ENCODE results near the gene TMEM130.
"Not testable (repeated sequence)": the region's sequence is repeated elsewhere in the genome, so short reads cannot be mapped to it uniquely, and the experiment has no call there.

TMEM130 gene

DNA sequence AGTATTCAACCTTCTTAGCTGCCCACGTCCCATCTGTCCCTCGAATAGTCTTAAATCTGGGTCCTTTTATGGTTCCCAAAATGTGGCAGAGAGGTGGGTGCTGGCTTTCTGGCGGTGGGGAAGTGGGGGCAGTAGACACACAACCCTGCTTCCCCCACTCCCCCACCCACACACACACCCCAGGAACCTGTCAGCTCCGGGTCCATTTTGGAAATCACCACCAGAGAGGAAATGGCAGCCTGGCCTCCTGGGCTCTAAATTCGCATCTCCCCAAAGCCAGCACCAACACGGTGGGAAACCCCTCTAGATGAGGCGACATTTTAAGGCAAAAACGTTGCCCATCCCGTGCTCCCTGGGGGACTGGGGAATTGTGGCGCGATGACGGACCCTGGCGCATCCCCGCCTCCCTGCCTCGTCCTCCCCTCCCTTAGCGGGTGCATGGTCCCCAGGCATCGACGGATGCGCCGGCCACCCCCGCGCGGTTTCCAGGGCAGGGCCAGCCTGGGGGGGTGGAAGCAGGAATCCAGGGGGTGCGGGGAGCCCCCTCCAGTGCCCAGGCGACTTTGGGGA is 702 bp downstream of the TMEM130 start:
- no peak overlapping the region for H3K27ac Mint-ChIP-seq
- peaks cover under 1% of the 10 kb centered on the region for H3K27me3 Mint-ChIP-seq
- H3K36me3 Mint-ChIP-seq: no peaks in the 10 kb centered on the region
- peak overlapping the region; percentile 72 for H3K4me3 Mint-ChIP-seq
- no peaks in the 10 kb centered on the region for H3K9me3 Mint-ChIP-seq
- ATAC-seq: peak; percentile 34
- peaks cover 18% of the 10 kb centered on the region for H3K4me1 Mint-ChIP-seq

DNA sequence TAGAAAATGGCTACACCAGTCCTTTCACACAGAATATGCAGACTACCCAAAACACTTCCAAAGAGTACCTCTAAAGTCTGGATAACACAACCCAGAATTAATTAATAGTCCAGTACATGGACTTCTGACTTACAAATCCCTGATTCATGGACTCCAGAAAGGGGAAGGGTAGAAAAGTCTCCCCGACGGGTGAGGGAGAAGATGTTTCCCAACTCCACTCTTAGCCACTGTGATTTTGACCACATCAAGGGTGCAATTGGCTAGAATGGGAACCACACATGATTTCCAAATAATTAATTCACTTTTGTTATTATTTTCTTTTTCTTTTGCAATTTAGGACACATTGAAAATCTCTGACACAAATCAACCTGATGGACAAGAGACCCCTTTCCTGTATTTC is 1.4 kb downstream of the TMEM130 start:
- Mint-ChIP-seq H3K4me3 (no peak overlapping the region), H3K36me3 (no peaks in the 10 kb centered on the region), H3K27ac (no peak overlapping the region), H3K4me1 (peaks cover 18% of the 10 kb centered on the region), H3K27me3 (peaks cover 7% of the 10 kb centered on the region), H3K9me3 (no peaks in the 10 kb centered on the region)
- ATAC-seq: no peak

GRCh38 chr7:98866765-98867164 is 3.0 kb downstream of the TMEM130 start:
- Mint-ChIP-seq H3K27me3 (peaks cover 11% of the 10 kb centered on the region), H3K27ac (no peak overlapping the region), H3K4me3 (no peak overlapping the region), H3K36me3 (no peaks in the 10 kb centered on the region), H3K4me1 (peaks cover 18% of the 10 kb centered on the region), H3K9me3 (no peaks in the 10 kb centered on the region)
- ATAC-seq: no peak

GRCh38 chr7:98866351-98866750 is 3.5 kb downstream of the TMEM130 start:
- no peak for ATAC-seq
- H3K4me3 Mint-ChIP-seq: no peak overlapping the region
- H3K27me3 Mint-ChIP-seq: peaks cover 11% of the 10 kb centered on the region
- peaks cover 18% of the 10 kb centered on the region for H3K4me1 Mint-ChIP-seq
- H3K36me3 Mint-ChIP-seq: no peaks in the 10 kb centered on the region
- H3K9me3 Mint-ChIP-seq: no peaks in the 10 kb centered on the region
- no peak overlapping the region for H3K27ac Mint-ChIP-seq

DNA sequence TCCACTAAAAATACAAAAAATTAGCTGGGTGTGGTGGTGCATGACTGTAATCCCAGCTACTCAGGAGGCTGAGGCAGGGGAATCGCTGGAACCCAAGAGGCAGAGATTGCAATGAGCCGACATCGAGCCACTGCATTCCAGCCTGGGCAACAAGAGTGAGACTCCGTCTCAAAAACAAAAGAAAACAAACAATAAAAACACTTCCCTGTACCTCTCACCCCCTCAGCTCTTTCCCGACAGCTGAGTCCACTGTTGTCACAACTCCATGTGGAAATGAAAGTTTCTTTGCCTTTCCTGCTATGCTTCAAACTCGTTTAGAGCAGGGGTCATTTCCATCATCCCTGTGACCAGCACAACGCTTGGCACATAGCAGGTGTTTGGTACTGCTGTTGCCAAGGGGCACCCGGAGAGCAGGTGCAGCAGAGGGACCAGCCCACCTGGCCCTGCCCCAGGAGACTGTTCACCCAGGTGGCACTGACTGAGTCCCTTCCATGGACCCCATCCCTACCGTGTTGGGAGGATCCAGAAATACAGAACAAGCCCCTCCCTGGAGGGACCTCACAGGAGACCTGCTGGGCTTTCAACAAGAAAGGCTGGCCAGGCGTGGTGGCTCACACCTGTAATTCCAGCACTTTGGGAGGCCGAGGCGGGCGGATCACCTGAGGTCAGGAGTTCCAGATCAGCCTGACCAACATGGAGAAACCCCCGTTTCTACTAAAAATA is 4.9 kb downstream of the TMEM130 start:
- H3K36me3 Mint-ChIP-seq: no peaks in the 10 kb centered on the region
- H3K4me3 Mint-ChIP-seq: no peak overlapping the region
- no peak for ATAC-seq
- peaks cover 21% of the 10 kb centered on the region for H3K27me3 Mint-ChIP-seq
- H3K4me1 Mint-ChIP-seq: peaks cover 7% of the 10 kb centered on the region
- H3K9me3 Mint-ChIP-seq: no peaks in the 10 kb centered on the region
- no peak overlapping the region for H3K27ac Mint-ChIP-seq

DNA sequence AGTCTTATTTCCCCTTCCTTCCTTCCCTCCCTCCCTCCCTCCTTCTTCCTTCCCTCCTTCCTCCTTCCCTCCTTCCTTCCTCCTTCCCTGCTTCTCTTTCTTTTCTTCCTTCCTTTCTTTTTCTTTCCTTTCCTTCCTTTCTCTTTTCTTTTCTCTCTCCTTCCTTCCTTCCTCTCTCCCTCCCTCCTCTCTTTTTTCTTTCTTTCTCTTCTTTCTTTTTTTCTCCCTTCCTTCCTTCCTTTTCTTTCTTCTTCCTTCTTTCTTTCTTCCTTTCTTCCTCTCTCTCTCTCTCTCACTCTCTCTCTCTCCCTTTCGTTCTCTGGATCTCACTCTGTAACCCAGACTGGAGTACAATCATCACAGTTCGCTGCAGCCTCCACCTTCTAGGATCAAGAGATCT is 6.2 kb downstream of the TMEM130 start:
- Mint-ChIP-seq H3K9me3 (no peaks in the 10 kb centered on the region), H3K27ac (no peak overlapping the region), H3K36me3 (no peaks in the 10 kb centered on the region), H3K4me1 (no peaks in the 10 kb centered on the region), H3K27me3 (peaks cover 34% of the 10 kb centered on the region), H3K4me3 (no peak overlapping the region)
- no peak for ATAC-seq

GRCh38 chr7:98862716-98863420 is 6.9 kb downstream of the TMEM130 start:
- Mint-ChIP-seq H3K27ac (no peak overlapping the region), H3K4me3 (no peak overlapping the region), H3K27me3 (peaks cover 39% of the 10 kb centered on the region), H3K36me3 (no peaks in the 10 kb centered on the region), H3K4me1 (no peaks in the 10 kb centered on the region), H3K9me3 (no peaks in the 10 kb centered on the region)
- no peak for ATAC-seq

GRCh38 chr7:98862203-98862602 is 7.6 kb downstream of the TMEM130 start:
- H3K36me3 Mint-ChIP-seq: no peaks in the 10 kb centered on the region
- H3K4me3 Mint-ChIP-seq: no peak overlapping the region
- ATAC-seq: no peak
- no peak overlapping the region for H3K27ac Mint-ChIP-seq
- peaks cover 39% of the 10 kb centered on the region for H3K27me3 Mint-ChIP-seq
- no peaks in the 10 kb centered on the region for H3K9me3 Mint-ChIP-seq
- no peaks in the 10 kb centered on the region for H3K4me1 Mint-ChIP-seq

- peaks cover 39% of the 10 kb centered on the region for H3K27me3 Mint-ChIP-seq
- no peaks in the 10 kb centered on the region for H3K9me3 Mint-ChIP-seq
- no peak overlapping the region for H3K4me3 Mint-ChIP-seq
- no peaks in the 10 kb centered on the region for H3K36me3 Mint-ChIP-seq
- H3K27ac Mint-ChIP-seq: no peak overlapping the region
- ATAC-seq: no peak
- no peaks in the 10 kb centered on the region for H3K4me1 Mint-ChIP-seq
Measured at GRCh38 chr7:98860071-98860470, 9.7 kb downstream of the TMEM130 start.

DNA sequence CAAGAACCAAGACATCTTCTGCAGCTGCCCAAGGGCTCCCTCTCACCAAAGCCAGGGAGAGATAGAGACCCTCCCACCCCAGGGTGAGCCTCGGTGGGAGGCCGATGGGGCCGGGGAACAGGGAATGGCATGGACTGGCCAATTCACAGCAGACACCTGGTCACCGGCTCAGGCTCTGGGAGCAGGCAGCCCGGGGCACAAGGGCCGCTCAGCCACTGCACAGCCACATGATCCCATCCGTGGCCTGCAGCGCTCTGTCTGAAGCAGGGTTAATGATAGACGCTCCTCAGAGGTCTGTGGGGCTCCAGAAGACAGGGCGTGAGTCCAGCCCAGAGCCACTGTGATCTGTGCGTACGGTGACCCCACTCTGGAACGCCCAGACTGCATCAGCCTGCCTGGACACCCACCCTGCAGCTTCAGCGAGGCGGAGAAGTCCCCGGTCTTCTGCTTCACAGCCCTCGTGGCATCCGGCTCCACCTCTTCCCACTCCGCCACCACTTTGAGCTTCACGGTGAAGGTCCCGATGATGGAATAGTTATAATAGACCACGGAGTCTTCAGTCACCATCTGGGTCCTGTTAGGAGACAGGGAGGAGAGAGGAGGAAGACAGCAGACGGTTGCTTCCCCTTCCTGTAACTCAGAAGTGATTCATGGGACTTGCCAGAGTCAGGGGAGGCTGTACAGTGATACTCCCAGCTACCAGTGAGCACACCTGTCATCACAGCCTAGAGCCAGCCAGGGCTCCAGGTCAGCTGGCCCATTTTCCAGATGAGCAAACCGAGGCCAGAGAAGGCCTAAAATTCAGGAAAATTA is 14.0 kb downstream of the TMEM130 start:
- peaks cover 5% of the 10 kb centered on the region for H3K36me3 Mint-ChIP-seq
- no peak overlapping the region for H3K4me3 Mint-ChIP-seq
- H3K27ac Mint-ChIP-seq: no peak overlapping the region
- H3K9me3 Mint-ChIP-seq: peaks cover 2% of the 10 kb centered on the region
- peak; percentile 49 for ATAC-seq
- peaks cover 49% of the 10 kb centered on the region for H3K27me3 Mint-ChIP-seq
- no peaks in the 10 kb centered on the region for H3K4me1 Mint-ChIP-seq

DNA sequence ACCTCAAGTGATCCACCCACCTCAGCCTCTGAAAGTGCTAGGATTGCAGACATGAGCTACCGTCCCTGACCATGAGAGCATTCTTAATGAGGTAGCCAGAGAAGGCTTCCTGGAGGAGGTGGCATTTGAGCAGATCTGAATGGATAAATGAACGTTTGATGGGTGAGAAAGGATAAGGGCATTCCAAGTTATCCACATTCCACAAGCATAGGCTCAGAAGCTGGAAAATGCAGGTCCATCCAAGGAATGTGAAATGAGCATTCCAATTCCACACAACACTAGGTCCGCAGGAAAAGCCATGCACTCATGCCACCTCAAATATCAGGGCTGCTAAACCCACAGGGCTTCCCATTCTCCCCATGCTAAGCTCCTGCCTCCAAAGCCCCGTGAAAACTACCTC is 17.0 kb downstream of the TMEM130 start:
- Mint-ChIP-seq H3K9me3 (peaks cover 6% of the 10 kb centered on the region), H3K4me3 (no peak overlapping the region), H3K27me3 (peaks cover 27% of the 10 kb centered on the region), H3K27ac (no peak overlapping the region), H3K36me3 (peaks cover 9% of the 10 kb centered on the region), H3K4me1 (no peaks in the 10 kb centered on the region)
- no peak for ATAC-seq

GRCh38 chr7:98848918-98849317 is 20.9 kb downstream of the TMEM130 start:
- Mint-ChIP-seq H3K4me1 (no peaks in the 10 kb centered on the region), H3K9me3 (peaks cover 6% of the 10 kb centered on the region), H3K27me3 (peaks cover 27% of the 10 kb centered on the region), H3K4me3 (no peak overlapping the region), H3K27ac (no peak overlapping the region), H3K36me3 (peaks cover 9% of the 10 kb centered on the region)
- ATAC-seq: no peak

DNA sequence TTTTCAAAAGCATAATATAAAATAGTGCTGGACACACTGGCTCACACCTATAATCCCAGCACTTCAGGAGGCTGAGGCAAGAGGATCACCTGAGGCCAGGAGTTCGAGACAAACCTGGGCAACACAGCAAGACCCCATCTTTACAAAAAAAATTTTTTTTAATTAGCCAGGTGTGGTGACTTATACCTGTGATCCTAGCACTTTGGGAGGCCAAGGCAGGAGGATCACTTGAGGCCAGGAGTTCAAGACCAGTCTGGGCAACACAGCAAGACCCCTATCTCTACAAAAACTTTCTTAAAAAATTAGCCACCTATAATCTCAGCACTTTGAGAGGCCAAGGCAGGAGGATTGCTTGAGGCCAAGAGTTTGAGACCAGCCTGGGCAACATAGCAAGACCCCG is 27.3 kb downstream of the TMEM130 start:
- H3K36me3 Mint-ChIP-seq, ATAC-seq, H3K27ac Mint-ChIP-seq, H3K9me3 Mint-ChIP-seq, H3K4me1 Mint-ChIP-seq, H3K4me3 Mint-ChIP-seq: not testable (repeated sequence)
- H3K27me3 Mint-ChIP-seq: peaks cover 34% of the 10 kb centered on the region

DNA sequence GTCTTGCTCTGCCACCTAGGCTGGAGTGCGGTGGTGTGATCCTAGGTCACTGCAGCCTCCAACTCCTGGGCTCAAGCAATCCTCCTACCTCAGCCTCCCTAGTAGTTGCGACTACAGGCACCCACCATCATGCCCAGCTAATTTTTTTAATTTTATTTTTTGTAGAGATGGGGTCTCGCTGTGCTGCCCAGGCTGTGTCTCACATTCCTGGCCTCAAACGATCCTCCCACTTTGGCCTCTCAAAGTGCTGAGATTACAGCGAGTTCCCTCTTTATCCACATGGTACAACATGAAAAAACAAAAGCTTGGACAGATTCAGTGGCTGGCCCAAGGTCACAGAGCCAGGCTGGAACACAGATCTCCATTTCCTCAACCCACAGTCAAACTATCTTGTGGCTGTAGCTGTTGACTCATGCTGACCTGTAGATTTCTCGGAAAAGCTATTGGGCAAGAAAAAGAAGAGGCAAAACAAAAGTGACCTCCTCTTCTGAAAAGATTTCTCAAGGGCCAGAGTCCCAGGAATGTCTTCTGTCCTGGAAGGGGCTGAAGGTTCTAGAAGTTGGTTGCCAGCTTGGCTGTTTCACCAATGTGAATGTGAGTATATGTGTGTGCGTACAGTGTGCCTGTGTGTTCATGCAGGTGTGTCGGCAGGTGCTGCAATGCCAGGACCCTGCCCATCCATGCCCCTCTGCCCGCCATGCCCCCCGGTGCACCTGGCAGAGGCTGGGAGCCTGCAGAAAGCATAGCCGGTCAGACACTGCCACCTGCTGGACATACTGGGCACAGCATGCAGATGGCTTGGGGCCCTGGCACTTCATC is 28.4 kb downstream of the TMEM130 start:
- Mint-ChIP-seq H3K4me3 (no peak overlapping the region), H3K27ac (no peak overlapping the region), H3K36me3 (no peaks in the 10 kb centered on the region), H3K4me1 (no peaks in the 10 kb centered on the region), H3K27me3 (peaks cover 42% of the 10 kb centered on the region), H3K9me3 (no peaks in the 10 kb centered on the region)
- ATAC-seq: peak; percentile 66

GRCh38 chr7:98840722-98841121 is 29.1 kb downstream of the TMEM130 start:
- Mint-ChIP-seq H3K9me3 (no peaks in the 10 kb centered on the region), H3K27ac (no peak overlapping the region), H3K36me3 (no peaks in the 10 kb centered on the region), H3K4me1 (no peaks in the 10 kb centered on the region), H3K4me3 (no peak overlapping the region), H3K27me3 (peaks cover 44% of the 10 kb centered on the region)
- no peak for ATAC-seq
